CD14-positive monocyte (primary cell): ENCODE measurements around the gene SLK. TPM values are rescaled to one million over a fixed set of nuclear protein-coding genes. Genes with fewer than 3 reads are reported as not detected.
A peak's percentile ranks its signal among the peaks of the same experiment; 100 is the strongest.

Experiments used
- DNase-seq, 3 donors: peaks; one replicate each; pipeline ENCODE4 v3.0.0-alpha.2; 2011 to 2022
- H2AFZ ChIP-seq: 2 replicates; pipeline ENCODE4 v1.6.0; 2012; ENCODE audit warnings: mild to moderate bottlenecking, low read depth, low read length, inconsistent platforms; ENCODE audit not compliant: insufficient read depth, poor library complexity, severe bottlenecking
- H3K27ac ChIP-seq, 2 donors: 1 replicate in 1 of 2; 2 replicates in 1 of 2; pipeline ENCODE4 v1.5.1; 2012 to 2013; ENCODE audit warnings: low read length in 2 of 2, control low read depth in 1 of 2, inconsistent platforms in 1 of 2, low read depth in 1 of 2, mild to moderate bottlenecking in 1 of 2
- H3K27me3 ChIP-seq, 2 donors: one replicate each; pipeline versions ENCODE4 v1.6.0 to v1.6.1; 2011 to 2013; ENCODE audit warnings: low read length in 2 of 2; ENCODE audit not compliant: control insufficient read depth in 2 of 2, insufficient read depth in 2 of 2
- H3K36me3 ChIP-seq, 2 donors: replicated peaks in 1 of 2; 1 replicate in 1 of 2; 2 replicates in 1 of 2; pipeline versions ENCODE4 v1.5.1 to v1.6.1; 2012 to 2013; ENCODE audit warnings: low read length in 2 of 2, control low read depth in 1 of 2, inconsistent platforms in 1 of 2, mild to moderate bottlenecking in 1 of 2; ENCODE audit not compliant: insufficient read depth in 2 of 2, control insufficient read depth in 1 of 2
- H3K4me1 ChIP-seq, 2 donors: 1 replicate in 1 of 2; 2 replicates in 1 of 2; pipeline versions ENCODE4 v1.5.1 to v1.6.1; 2012 to 2013; ENCODE audit warnings: low read length in 2 of 2, control low read depth in 1 of 2, inconsistent platforms in 1 of 2, mild to moderate bottlenecking in 1 of 2, moderate library complexity in 1 of 2; ENCODE audit not compliant: insufficient read depth in 2 of 2, control insufficient read depth in 1 of 2
- H3K4me2 ChIP-seq: replicated peaks from 2 replicates; pipeline ENCODE3; 2012; ENCODE audit warnings: low read length, moderate library complexity, mild to moderate bottlenecking; ENCODE audit not compliant: poor library complexity, severe bottlenecking; ENCODE audit errors: extremely low read depth
- H3K4me3 ChIP-seq, 3 experiments: fragments of 200-600 bp in 1 of 3; sonication (generic) in 1 of 3; replicated peaks in 1 of 3; 1 replicate in 2 of 3; 2 replicates in 1 of 3; pipeline ENCODE4 v1.5.1; 2011 to 2013; ENCODE audit warnings: low read length in 3 of 3, mild to moderate bottlenecking in 3 of 3, control low read depth in 2 of 3, low read depth in 2 of 3, inconsistent platforms in 1 of 3, moderate library complexity in 1 of 3
- H3K79me2 ChIP-seq: 2 replicates; pipeline ENCODE4 v1.6.0; 2012; ENCODE audit warnings: mild to moderate bottlenecking, control low read depth, inconsistent platforms, low read length, moderate library complexity; ENCODE audit not compliant: insufficient read depth
- H3K9ac ChIP-seq: 2 replicates; pipeline ENCODE4 v1.6.0; 2017; ENCODE audit warnings: low read length, mild to moderate bottlenecking; ENCODE audit not compliant: insufficient read depth, poor library complexity, severe bottlenecking
- H3K9me3 ChIP-seq, 2 donors: replicated peaks in 1 of 2; 1 replicate in 1 of 2; 2 replicates in 1 of 2; pipeline versions ENCODE4 v1.5.1 to v1.6.1; 2012 to 2013; ENCODE audit warnings: low read length in 2 of 2, control low read depth in 1 of 2; ENCODE audit not compliant: control insufficient read depth in 1 of 2, insufficient read depth in 1 of 2
- H4K20me1 ChIP-seq: 2 replicates; pipeline ENCODE4 v1.6.0; 2012; ENCODE audit warnings: mild to moderate bottlenecking, low read length, control low read depth, moderate library complexity; ENCODE audit not compliant: insufficient read depth
- H3K27ac Mint-ChIP-seq, 7 donors: one replicate each; pipeline ENCODE4 v1.8.0; 2020; ENCODE audit warnings: mild to moderate bottlenecking in 7 of 7, mixed read lengths in 7 of 7, moderate library complexity in 6 of 7, inconsistent platforms in 2 of 7
- H3K27me3 Mint-ChIP-seq, 3 donors: one replicate each; pipeline ENCODE4 v1.8.0; 2021 to 2022; ENCODE audit warnings: low read depth in 3 of 3, mild to moderate bottlenecking in 3 of 3, mixed read lengths in 3 of 3, moderate library complexity in 3 of 3, inconsistent platforms in 1 of 3
- H3K36me3 Mint-ChIP-seq, 2 donors: one replicate each; pipeline ENCODE4 v1.8.0; 2020; ENCODE audit warnings: mixed read lengths in 2 of 2, inconsistent platforms in 1 of 2, mild to moderate bottlenecking in 1 of 2
- H3K4me1 Mint-ChIP-seq: one replicate; pipeline ENCODE4 v1.8.0; 2020; ENCODE audit warnings: mild to moderate bottlenecking, mixed read lengths
- H3K4me3 Mint-ChIP-seq, 2 donors: one replicate each; pipeline ENCODE4 v1.8.0; 2020; ENCODE audit warnings: mild to moderate bottlenecking in 2 of 2, mixed read lengths in 2 of 2, moderate library complexity in 1 of 2
- H3K9me3 Mint-ChIP-seq, 7 donors: one replicate each; pipeline ENCODE4 v1.8.0; 2020 to 2022; ENCODE audit warnings: mixed read lengths in 7 of 7, mild to moderate bottlenecking in 6 of 7, moderate library complexity in 6 of 7, inconsistent platforms in 2 of 7
- WGBS: methylation state at CpG from one replicate; pipeline ENCODE4 v1.1.5; 2013; ENCODE audit warnings: missing lambda C conversion rate; ENCODE audit not compliant: insufficient coverage; 5-methylcytosine and 5-hydroxymethylcytosine counted together
- intact Hi-C, 2 donors: fragments of 100-400 bp; cut with micrococcal nuclease; formaldehyde crosslinking; loops; one replicate each; pipeline versions ENCODE4 v1.15.0 to v1.15.1; 2023
- polyA plus RNA-seq, 3 donors: library from polyadenylated mRNA; depleted of rRNA in 1 of 3; unstranded in 2 of 3; stranded (reverse) in 1 of 3; fragments of 300-500 nt in 2 of 3; fragments of >200 nt in 1 of 3; fragmentation: Illumina TruSeq in 2 of 3; gene quantifications; 1 replicate in 2 of 3; 2 replicates in 1 of 3; pipeline ENCODE4 v1.2.3, GENCODE V29; 2012 to 2021
- TF ChIP-seq, protein P1 (sequence below): fragments of 200-600 bp; IDR thresholded peaks from one replicate; pipeline ENCODE4 v1.8.0; 2022; ENCODE audit warnings: antibody characterized with exemption, mild to moderate bottlenecking

SLK gene
- polyA plus RNA-seq, 3 donors, result 2.9 to 6.5 (median 4.4) TPM

DNA sequence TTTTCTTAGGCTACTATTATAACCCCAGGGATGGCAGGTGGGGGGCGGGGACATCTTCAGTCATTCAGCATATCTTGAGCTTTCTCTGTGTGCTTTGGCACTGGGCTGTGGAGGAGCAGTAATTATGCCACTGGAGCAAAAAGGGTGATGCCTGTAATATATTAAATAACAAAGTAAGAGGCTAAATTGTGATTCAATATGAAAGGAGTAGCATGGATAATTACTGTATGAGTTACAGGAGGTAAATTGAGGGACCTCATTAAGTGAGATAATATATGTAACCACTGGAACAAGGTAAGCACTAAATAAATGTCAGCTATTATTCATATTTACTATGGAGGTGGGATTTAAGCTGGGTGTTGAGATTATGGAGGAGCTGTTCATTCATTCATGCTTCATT is 45.7 kb upstream of the SLK start:
- H3K36me3 Mint-ChIP-seq, result no peaks in the 10 kb centered on the region
- no peaks in the 10 kb centered on the region for H3K27me3 Mint-ChIP-seq
- no peaks in the 10 kb centered on the region for H3K9me3 ChIP-seq
- H3K9ac ChIP-seq, result no peak overlapping the region
- H3K4me1 ChIP-seq, result peaks cover 23 to 34% of the 10 kb centered on the region in 2 donors
- H3K27ac ChIP-seq, result no peak overlapping the region
- no peak overlapping the region for H3K4me3 ChIP-seq
- TF ChIP-seq, protein P1, sequence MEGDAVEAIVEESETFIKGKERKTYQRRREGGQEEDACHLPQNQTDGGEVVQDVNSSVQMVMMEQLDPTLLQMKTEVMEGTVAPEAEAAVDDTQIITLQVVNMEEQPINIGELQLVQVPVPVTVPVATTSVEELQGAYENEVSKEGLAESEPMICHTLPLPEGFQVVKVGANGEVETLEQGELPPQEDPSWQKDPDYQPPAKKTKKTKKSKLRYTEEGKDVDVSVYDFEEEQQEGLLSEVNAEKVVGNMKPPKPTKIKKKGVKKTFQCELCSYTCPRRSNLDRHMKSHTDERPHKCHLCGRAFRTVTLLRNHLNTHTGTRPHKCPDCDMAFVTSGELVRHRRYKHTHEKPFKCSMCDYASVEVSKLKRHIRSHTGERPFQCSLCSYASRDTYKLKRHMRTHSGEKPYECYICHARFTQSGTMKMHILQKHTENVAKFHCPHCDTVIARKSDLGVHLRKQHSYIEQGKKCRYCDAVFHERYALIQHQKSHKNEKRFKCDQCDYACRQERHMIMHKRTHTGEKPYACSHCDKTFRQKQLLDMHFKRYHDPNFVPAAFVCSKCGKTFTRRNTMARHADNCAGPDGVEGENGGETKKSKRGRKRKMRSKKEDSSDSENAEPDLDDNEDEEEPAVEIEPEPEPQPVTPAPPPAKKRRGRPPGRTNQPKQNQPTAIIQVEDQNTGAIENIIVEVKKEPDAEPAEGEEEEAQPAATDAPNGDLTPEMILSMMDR, result no peak
- H4K20me1 ChIP-seq, result no peaks in the 10 kb centered on the region
- no peak for DNase-seq
- intact Hi-C loops, result loop anchor here in 1 of 2 donors (5.0 kb wide), 1 partner anchor 46 kb away; the partner anchor contains the start of gene SLK
- no peaks in the 10 kb centered on the region for H3K27me3 ChIP-seq
- H2AFZ ChIP-seq, result no peak overlapping the region
- peak overlapping the region; percentile 12 for H3K4me2 ChIP-seq
- peaks cover 18% of the 10 kb centered on the region for H3K79me2 ChIP-seq
- H3K9me3 Mint-ChIP-seq, result no peaks in the 10 kb centered on the region
- WGBS, result no CpG with 5 or more reads among the region's 1 CpG
- H3K4me1 Mint-ChIP-seq, result peaks cover 23% of the 10 kb centered on the region
- H3K36me3 ChIP-seq, result no peaks in the 10 kb centered on the region
- no peak overlapping the region for H3K4me3 Mint-ChIP-seq
- no peak overlapping the region for H3K27ac Mint-ChIP-seq

DNA sequence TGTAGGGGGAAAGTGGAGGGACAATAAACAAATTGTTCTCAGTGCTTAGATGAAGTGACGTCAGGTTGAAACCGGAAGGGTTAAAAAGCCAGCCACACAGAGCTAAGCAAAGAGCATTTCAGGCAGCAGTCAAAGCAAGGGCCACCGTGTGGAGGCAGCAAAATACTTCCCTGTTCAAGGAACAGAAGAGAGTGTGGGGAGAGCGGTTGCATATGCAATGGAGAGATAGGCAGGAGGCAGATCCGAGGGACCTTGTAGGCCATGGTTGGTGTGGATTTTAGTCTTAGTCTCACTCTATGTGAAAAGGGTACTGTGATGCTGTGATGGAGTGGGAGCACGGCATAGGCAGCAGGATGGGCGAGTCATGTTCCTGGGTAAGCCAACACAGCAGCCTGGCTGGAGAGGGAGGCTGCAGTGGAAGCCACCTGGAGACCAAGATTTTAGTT is 45.2 kb upstream of the SLK start:
- H2AFZ ChIP-seq, result peak overlapping the region; percentile 72
- no peaks in the 10 kb centered on the region for H3K36me3 ChIP-seq
- no peaks in the 10 kb centered on the region for H3K36me3 Mint-ChIP-seq
- no peaks in the 10 kb centered on the region for H3K9me3 Mint-ChIP-seq
- H3K4me3 ChIP-seq, result no peak overlapping the region
- peaks cover 18% of the 10 kb centered on the region for H3K4me1 Mint-ChIP-seq
- H3K4me2 ChIP-seq, result peak overlapping the region; percentile 12
- intact Hi-C loops, result loop anchor here in 1 of 2 donors (5.0 kb wide), 1 partner anchor 46 kb away; the partner anchor contains the start of gene SLK
- 17% methylated on average over 5 of the region's 7 CpGs for WGBS
- H3K9ac ChIP-seq, result no peak overlapping the region
- DNase-seq, result peak; percentile 53 to 58 (median 56)
- H3K9me3 ChIP-seq, result no peaks in the 10 kb centered on the region
- H3K79me2 ChIP-seq, result peaks cover 12% of the 10 kb centered on the region
- H4K20me1 ChIP-seq, result no peaks in the 10 kb centered on the region
- H3K4me1 ChIP-seq, result peaks cover 19 to 28% of the 10 kb centered on the region in 2 donors
- peak overlapping the region in 1 of 2 donors; percentile 6 for H3K27ac ChIP-seq
- no peak overlapping the region for H3K4me3 Mint-ChIP-seq
- TF ChIP-seq, protein P1, result peak; percentile 14
- no peaks in the 10 kb centered on the region for H3K27me3 ChIP-seq
- H3K27ac Mint-ChIP-seq, result no peak overlapping the region
- no peaks in the 10 kb centered on the region for H3K27me3 Mint-ChIP-seq
